OCI-LY3 (cell line): ENCODE measurements around the gene SPATA6.

ENCODE experiments used
- H2AFZ ChIP-seq: fragments of 200-600, 300-600 bp; shearing (Covaris generic); 2 replicates; pipeline ENCODE4 v1.6.0; 2014; ENCODE audit warnings: antibody characterized with exemption, low read depth, low read length
- H3K27ac ChIP-seq: fragments of 200-600, 300-600 bp; sonication (generic); 2 replicates; pipeline ENCODE4 v1.5.1; 2014; ENCODE audit warnings: mild to moderate bottlenecking, low read length, moderate library complexity, mixed read lengths
- H3K27me3 ChIP-seq: fragments of 200-600, 300-600 bp; sonication (generic); 2 replicates; pipeline ENCODE4 v1.6.1; 2014; ENCODE audit warnings: low read depth, low read length, mixed read lengths
- H3K36me3 ChIP-seq: fragments of 200-600, 300-600 bp; sonication (generic); replicated peaks from 2 replicates; pipeline ENCODE3; 2014; ENCODE audit warnings: low read depth, low read length, mixed read lengths
- H3K4me1 ChIP-seq: fragments of 300-600, 200-600 bp; sonication (generic); 2 replicates; pipeline ENCODE4 v1.6.1; 2014; ENCODE audit warnings: low read length, mixed read lengths
- H3K4me2 ChIP-seq: fragments of 200-600, 300-600 bp; sonication (generic); 2 replicates; pipeline ENCODE4 v1.6.1; 2014; ENCODE audit warnings: low read length, mixed read lengths
- H3K4me3 ChIP-seq: fragments of 300-600, 200-600 bp; sonication (generic); 2 replicates; pipeline ENCODE4 v1.5.1; 2014; ENCODE audit warnings: antibody characterized with exemption, mild to moderate bottlenecking, low read length, moderate library complexity
- H3K79me2 ChIP-seq: fragments of 300-600, 200-600 bp; shearing (Covaris generic); 2 replicates; pipeline ENCODE4 v1.6.1; 2014; ENCODE audit warnings: mild to moderate bottlenecking, low read length, mixed read lengths
- H3K9ac ChIP-seq: fragments of 300-600, 200-600 bp; shearing (Covaris generic); 2 replicates; pipeline ENCODE4 v1.6.0; 2014; ENCODE audit warnings: mild to moderate bottlenecking, low read length, moderate library complexity
- H3K9me3 ChIP-seq: fragments of 200-600, 300-600 bp; shearing (Covaris generic); 2 replicates; pipeline ENCODE4 v1.6.1; 2014; ENCODE audit warnings: low read length, mixed read lengths; ENCODE audit not compliant: insufficient read depth
- H4K20me1 ChIP-seq: fragments of 200-600, 300-600 bp; sonication (generic); 2 replicates; pipeline ENCODE4 v1.6.1; 2016; ENCODE audit warnings: low read length, mixed read lengths; ENCODE audit not compliant: insufficient read depth
- EZH2phosphoT487 ChIP-seq: fragments of 200-600 bp; shearing (Covaris generic); IDR thresholded peaks from 2 replicates; pipeline ENCODE4 v1.6.1; 2018; ENCODE audit warnings: antibody characterized with exemption, mixed run types, low read depth
- TF ChIP-seq, protein P1 (sequence below): fragments of 200-600, 300-600 bp; sonication (generic); IDR thresholded peaks from 2 replicates; pipeline ENCODE4 v1.5.1; 2014; ENCODE audit warnings: antibody characterized with exemption, low read length, low read depth

SPATA6 gene

DNA sequence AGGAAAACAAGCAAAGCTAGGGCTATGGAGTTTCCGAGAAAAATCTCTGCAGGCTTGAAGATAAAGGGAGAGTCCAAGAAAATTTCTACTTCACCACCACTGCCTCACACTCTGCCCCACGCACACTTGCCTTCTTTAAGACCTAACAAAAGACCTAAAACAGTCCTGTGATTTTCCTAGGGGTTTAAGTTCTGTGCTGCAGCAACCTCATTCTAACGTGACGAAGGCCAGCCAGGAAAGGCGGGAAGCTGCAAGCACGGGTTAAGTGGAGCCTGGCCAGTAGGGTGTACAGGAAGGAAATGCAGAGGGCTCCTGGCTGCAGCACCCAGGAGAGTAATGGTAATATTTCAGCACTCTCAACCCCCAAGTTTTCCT lies 1.5 kb downstream of the SPATA6 start:
- TF ChIP-seq EZH2phosphoT487: no peak
- TF ChIP-seq, protein P1, sequence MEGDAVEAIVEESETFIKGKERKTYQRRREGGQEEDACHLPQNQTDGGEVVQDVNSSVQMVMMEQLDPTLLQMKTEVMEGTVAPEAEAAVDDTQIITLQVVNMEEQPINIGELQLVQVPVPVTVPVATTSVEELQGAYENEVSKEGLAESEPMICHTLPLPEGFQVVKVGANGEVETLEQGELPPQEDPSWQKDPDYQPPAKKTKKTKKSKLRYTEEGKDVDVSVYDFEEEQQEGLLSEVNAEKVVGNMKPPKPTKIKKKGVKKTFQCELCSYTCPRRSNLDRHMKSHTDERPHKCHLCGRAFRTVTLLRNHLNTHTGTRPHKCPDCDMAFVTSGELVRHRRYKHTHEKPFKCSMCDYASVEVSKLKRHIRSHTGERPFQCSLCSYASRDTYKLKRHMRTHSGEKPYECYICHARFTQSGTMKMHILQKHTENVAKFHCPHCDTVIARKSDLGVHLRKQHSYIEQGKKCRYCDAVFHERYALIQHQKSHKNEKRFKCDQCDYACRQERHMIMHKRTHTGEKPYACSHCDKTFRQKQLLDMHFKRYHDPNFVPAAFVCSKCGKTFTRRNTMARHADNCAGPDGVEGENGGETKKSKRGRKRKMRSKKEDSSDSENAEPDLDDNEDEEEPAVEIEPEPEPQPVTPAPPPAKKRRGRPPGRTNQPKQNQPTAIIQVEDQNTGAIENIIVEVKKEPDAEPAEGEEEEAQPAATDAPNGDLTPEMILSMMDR: no peak
- Histone ChIP-seq H3K9me3 (no peaks in the 10 kb centered on the region), H2AFZ (no peak overlapping the region), H3K79me2 (no peaks in the 10 kb centered on the region), H3K27me3 (no peaks in the 10 kb centered on the region), H3K4me1 (no peaks in the 10 kb centered on the region), H3K4me2 (no peak overlapping the region), H4K20me1 (no peaks in the 10 kb centered on the region), H3K36me3 (no peaks in the 10 kb centered on the region), H3K9ac (no peak overlapping the region), H3K4me3 (no peak overlapping the region), H3K27ac (no peak overlapping the region)

GRCh38 chr1:48469616-48470480 lies 2.2 kb downstream of the SPATA6 start:
- no peak for TF ChIP-seq EZH2phosphoT487
- TF ChIP-seq, protein P1: no peak

GRCh38 chr1:48466594-48466993 lies 5.4 kb downstream of the SPATA6 start:
- no peaks in the 10 kb centered on the region for H3K9me3 ChIP-seq
- H3K36me3 ChIP-seq: no peaks in the 10 kb centered on the region
- no peak overlapping the region for H3K4me3 ChIP-seq
- H3K4me2 ChIP-seq: no peak overlapping the region
- H3K27me3 ChIP-seq: no peaks in the 10 kb centered on the region
- no peak overlapping the region for H3K9ac ChIP-seq
- no peaks in the 10 kb centered on the region for H3K79me2 ChIP-seq
- H3K27ac ChIP-seq: no peak overlapping the region
- H3K4me1 ChIP-seq: no peaks in the 10 kb centered on the region
- no peaks in the 10 kb centered on the region for H4K20me1 ChIP-seq
- H2AFZ ChIP-seq: no peak overlapping the region
- TF ChIP-seq, protein P1: no peak
- no peak for TF ChIP-seq EZH2phosphoT487

More at GRCh38 chr1:48469616-48470480, 2.2 kb downstream of the SPATA6 start:
- Histone ChIP-seq H3K27ac (no peak overlapping the region), H3K4me1 (no peaks in the 10 kb centered on the region), H3K36me3 (no peaks in the 10 kb centered on the region), H3K9me3 (no peaks in the 10 kb centered on the region), H2AFZ (no peak overlapping the region), H3K27me3 (no peaks in the 10 kb centered on the region), H3K79me2 (no peaks in the 10 kb centered on the region), H3K4me2 (no peak overlapping the region), H4K20me1 (no peaks in the 10 kb centered on the region), H3K9ac (no peak overlapping the region), H3K4me3 (no peak overlapping the region)

GRCh38 chr1:48462716-48463302 lies 9.2 kb downstream of the SPATA6 start:
- Histone ChIP-seq H3K4me2 (no peak overlapping the region), H4K20me1 (no peaks in the 10 kb centered on the region), H3K9ac (no peak overlapping the region), H3K9me3 (no peaks in the 10 kb centered on the region), H3K79me2 (no peaks in the 10 kb centered on the region), H3K4me1 (no peaks in the 10 kb centered on the region), H3K27me3 (no peaks in the 10 kb centered on the region), H3K36me3 (no peaks in the 10 kb centered on the region), H3K27ac (no peak overlapping the region), H3K4me3 (no peak overlapping the region), H2AFZ (no peak overlapping the region)
- no peak for TF ChIP-seq EZH2phosphoT487
- TF ChIP-seq, protein P1: no peak
